Caco-2 (cell line): ENCODE measurements around the gene ACOT7. TPM values are rescaled to one million over a fixed set of nuclear protein-coding genes. Genes with fewer than 3 reads are reported as not detected.
A peak's percentile ranks its signal among the peaks of the same experiment; 100 is the strongest.
"Not testable (repeated sequence)": the region's sequence is repeated elsewhere in the genome, so short reads cannot be mapped to it uniquely, and the experiment has no call there.

Experiments
- BruUV-seq: library from RNA; stranded (reverse); fragments of 400-500 nt; replicated peaks from 2 replicates; lab custom pipeline; 2021; lab: Mats Ljungman, UMichigan
- CTCF ChIA-PET: fragments of 300-600 bp; sonication (Branson Sonifier 250); formaldehyde crosslinking; loops from one replicate; lab custom pipeline; 2022; ENCODE audit warnings: antibody characterized with exemption; lab: Charles Lee
- POLR2A ChIA-PET: fragments of 300-600 bp; sonication (Branson Sonifier 250); formaldehyde crosslinking; loops from one replicate; lab custom pipeline; 2022; ENCODE audit warnings: antibody characterized with exemption; lab: Charles Lee
- DNase-seq, 2 experiments: peaks; one replicate each; pipeline versions ENCODE4 v3.0.0 to v3.0.0-alpha.2; 2020 to 2022
- H3K27me3 ChIP-seq: replicated peaks from 2 replicates; pipeline ENCODE4 v1.6.0; 2011; ENCODE audit warnings: low read length; ENCODE audit not compliant: control insufficient read depth, insufficient read depth
- H3K36me3 ChIP-seq: 2 replicates; pipeline ENCODE4 v1.5.1; 2011; ENCODE audit warnings: low read length; ENCODE audit not compliant: control insufficient read depth, insufficient read depth
- H3K4me1 ChIP-seq: fragments of 250-450 bp; sonication (Bioruptor Pico); 2 replicates; pipeline ENCODE4 v1.5.1; 2020; ENCODE audit warnings: mild to moderate bottlenecking
- H3K4me3 ChIP-seq: 2 replicates; pipeline ENCODE4 v1.5.1; 2011; ENCODE audit warnings: low read depth, mild to moderate bottlenecking, control low read depth, low read length
- H3K9me3 ChIP-seq: fragments of 250-450 bp; sonication (Bioruptor Pico); 2 replicates; pipeline ENCODE4 v1.5.1; 2020; ENCODE audit warnings: mild to moderate bottlenecking, moderate library complexity
- H3K27ac Mint-ChIP-seq: one replicate; pipeline ENCODE4 v1.8.0; 2022; ENCODE audit warnings: mixed read lengths; ENCODE audit not compliant: unreplicated experiment
- H3K27me3 Mint-ChIP-seq: one replicate; pipeline ENCODE4 v1.8.0; 2022; ENCODE audit warnings: mixed read lengths; ENCODE audit not compliant: insufficient read depth, unreplicated experiment
- H3K36me3 Mint-ChIP-seq: one replicate; pipeline ENCODE4 v1.8.0; 2022; ENCODE audit warnings: mild to moderate bottlenecking, mixed read lengths; ENCODE audit not compliant: insufficient read depth, unreplicated experiment
- H3K4me1 Mint-ChIP-seq: one replicate; pipeline ENCODE4 v1.8.0; 2022; ENCODE audit warnings: low read depth, mixed read lengths; ENCODE audit not compliant: unreplicated experiment
- H3K4me3 Mint-ChIP-seq: one replicate; pipeline ENCODE4 v1.8.0; 2022; ENCODE audit warnings: mild to moderate bottlenecking, moderate library complexity, mixed read lengths; ENCODE audit not compliant: unreplicated experiment
- H3K9me3 Mint-ChIP-seq: one replicate; pipeline ENCODE4 v1.8.0; 2022; ENCODE audit warnings: mixed read lengths; ENCODE audit not compliant: unreplicated experiment
- intact Hi-C: fragments of 100-400 bp; cut with micrococcal nuclease; formaldehyde crosslinking; loops from one replicate; pipeline ENCODE4 v1.10.0; 2022; ENCODE audit not compliant: unreplicated experiment
- total RNA-seq: library from RNA; stranded (reverse); gene quantifications from 2 replicates; pipeline ENCODE4 v1.2.3, GENCODE V29; 2022
- TF ChIP-seq, protein P1 (sequence below), 2 experiments: fragments of 200-600 bp in 1 of 2; IDR thresholded peaks; 1 replicate in 1 of 2; 2 replicates in 1 of 2; pipeline versions ENCODE4 v1.5.1 to v1.8.0; 2011 to 2022; ENCODE audit warnings: antibody characterized with exemption in 1 of 2, control low read depth in 1 of 2, inconsistent platforms in 1 of 2, low read depth in 1 of 2, low read length in 1 of 2, mild to moderate bottlenecking in 1 of 2, moderate library complexity in 1 of 2; ENCODE audit not compliant: insufficient read depth in 1 of 2, severe bottlenecking in 1 of 2, unreplicated experiment in 1 of 2

ACOT7 gene
- total RNA-seq, 1 experiment from 2014 or later, result 221 TPM

DNA sequence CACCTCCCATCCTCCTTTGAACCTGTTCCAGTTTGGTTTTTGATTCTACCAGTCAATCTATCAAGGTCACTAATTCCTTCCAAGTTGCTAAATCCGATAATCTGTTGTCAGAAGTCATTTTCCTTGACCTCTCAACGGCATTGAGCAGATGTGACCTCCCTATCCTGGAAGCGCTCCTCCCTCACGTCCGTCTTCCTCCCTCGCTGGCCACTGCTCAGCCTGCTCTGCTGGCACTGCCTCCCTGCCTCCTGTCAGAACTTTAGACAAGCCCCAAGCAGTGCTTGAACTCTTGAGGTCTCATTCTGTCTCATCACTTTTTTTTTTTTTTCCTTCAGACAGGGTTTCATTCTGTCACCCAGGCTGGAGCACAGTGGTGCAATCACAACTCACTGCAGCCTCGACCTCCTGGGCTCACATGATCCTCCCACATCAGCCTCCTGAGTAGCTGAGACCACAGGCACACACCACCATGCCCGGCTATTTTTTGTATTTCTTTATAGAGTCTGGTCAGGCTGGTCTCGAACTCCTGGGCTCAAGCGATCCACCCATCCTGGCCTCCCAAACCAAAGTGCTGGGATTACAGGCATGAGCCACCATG is 4.4 kb upstream of the ACOT7 start:
- intact Hi-C loops, result loop anchor here (1.0 kb wide), 1 partner anchor 50 kb away; no protein-coding TSS in a partner anchor
- no peaks in the 10 kb centered on the region for H3K9me3 Mint-ChIP-seq
- H3K36me3 Mint-ChIP-seq, result peaks cover 7% of the 10 kb centered on the region
- Histone ChIP-seq H3K4me1 (no peaks in the 10 kb centered on the region), H3K4me3 (no peak overlapping the region), H3K9me3 (no peaks in the 10 kb centered on the region), H3K27me3 (no peaks in the 10 kb centered on the region), H3K36me3 (no peaks in the 10 kb centered on the region)
- no peak overlapping the region for H3K4me3 Mint-ChIP-seq
- H3K4me1 Mint-ChIP-seq, result peaks cover 5% of the 10 kb centered on the region
- BruUV-seq, result no TSS peak
- TF ChIP-seq, protein P1, sequence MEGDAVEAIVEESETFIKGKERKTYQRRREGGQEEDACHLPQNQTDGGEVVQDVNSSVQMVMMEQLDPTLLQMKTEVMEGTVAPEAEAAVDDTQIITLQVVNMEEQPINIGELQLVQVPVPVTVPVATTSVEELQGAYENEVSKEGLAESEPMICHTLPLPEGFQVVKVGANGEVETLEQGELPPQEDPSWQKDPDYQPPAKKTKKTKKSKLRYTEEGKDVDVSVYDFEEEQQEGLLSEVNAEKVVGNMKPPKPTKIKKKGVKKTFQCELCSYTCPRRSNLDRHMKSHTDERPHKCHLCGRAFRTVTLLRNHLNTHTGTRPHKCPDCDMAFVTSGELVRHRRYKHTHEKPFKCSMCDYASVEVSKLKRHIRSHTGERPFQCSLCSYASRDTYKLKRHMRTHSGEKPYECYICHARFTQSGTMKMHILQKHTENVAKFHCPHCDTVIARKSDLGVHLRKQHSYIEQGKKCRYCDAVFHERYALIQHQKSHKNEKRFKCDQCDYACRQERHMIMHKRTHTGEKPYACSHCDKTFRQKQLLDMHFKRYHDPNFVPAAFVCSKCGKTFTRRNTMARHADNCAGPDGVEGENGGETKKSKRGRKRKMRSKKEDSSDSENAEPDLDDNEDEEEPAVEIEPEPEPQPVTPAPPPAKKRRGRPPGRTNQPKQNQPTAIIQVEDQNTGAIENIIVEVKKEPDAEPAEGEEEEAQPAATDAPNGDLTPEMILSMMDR (IDR thresholded peaks at IDR 0.05; ENCODE audit: insufficient read depth in 1 of 2, low read depth in 1 of 2, low read length in 1 of 2, severe bottlenecking in 1 of 2, unreplicated experiment in 1 of 2), result no peak
- H3K27ac Mint-ChIP-seq, result no peak overlapping the region
- DNase-seq, result no peak
- no peaks in the 10 kb centered on the region for H3K27me3 Mint-ChIP-seq
- ChIA-PET CTCF (interaction anchor here (0.6 kb wide), 1 partner anchor 19 kb away, joined by 3 read pairs; no protein-coding TSS in a partner anchor), POLR2A (no interaction called here)

DNA sequence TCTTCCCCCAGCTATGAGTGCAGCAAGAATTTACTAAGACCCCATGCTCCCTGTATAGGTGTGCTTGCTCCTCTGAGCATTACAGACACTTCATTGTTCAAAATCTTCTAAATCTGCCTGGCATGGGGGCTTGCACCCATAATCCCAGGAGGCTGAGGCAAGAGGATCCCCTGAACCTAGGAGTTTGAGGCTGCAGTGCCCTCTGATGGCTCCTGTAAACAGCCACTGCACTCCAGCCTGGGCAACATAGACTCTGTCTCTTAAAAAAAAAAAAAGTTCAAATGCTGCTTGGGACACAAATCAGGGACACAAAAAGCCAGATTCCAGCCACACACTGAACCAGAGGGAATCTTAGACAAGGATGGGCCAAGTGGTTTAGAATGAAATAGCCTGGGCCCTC is 3.4 kb upstream of the ACOT7 start:
- Histone ChIP-seq H3K36me3 (no peaks in the 10 kb centered on the region), H3K4me3 (no peak overlapping the region), H3K4me1 (0 out of 2 replicates have a peak, but pooled peaks cover 3% of the 10 kb centered on the region), H3K27me3 (no peaks in the 10 kb centered on the region), H3K9me3 (no peaks in the 10 kb centered on the region)
- TF ChIP-seq, protein P1 (IDR thresholded peaks at IDR 0.05; ENCODE audit: insufficient read depth in 1 of 2, low read depth in 1 of 2, low read length in 1 of 2, severe bottlenecking in 1 of 2, unreplicated experiment in 1 of 2), result no peak
- peaks cover 5% of the 10 kb centered on the region for H3K4me1 Mint-ChIP-seq
- no TSS peak for BruUV-seq
- CTCF ChIA-PET, result interaction anchor here (1.1 kb wide), 1 partner anchor 48 kb away, joined by 8 read pairs; no protein-coding TSS in a partner anchor
- no peak for DNase-seq
- intact Hi-C loops, result loop anchor here (1.0 kb wide), 1 partner anchor 49 kb away; no protein-coding TSS in a partner anchor
- no peaks in the 10 kb centered on the region for H3K27me3 Mint-ChIP-seq
- POLR2A ChIA-PET, result no interaction called here
- peaks cover 7% of the 10 kb centered on the region for H3K36me3 Mint-ChIP-seq
- H3K27ac Mint-ChIP-seq, result no peak overlapping the region
- H3K9me3 Mint-ChIP-seq, result no peaks in the 10 kb centered on the region
- H3K4me3 Mint-ChIP-seq, result no peak overlapping the region

DNA sequence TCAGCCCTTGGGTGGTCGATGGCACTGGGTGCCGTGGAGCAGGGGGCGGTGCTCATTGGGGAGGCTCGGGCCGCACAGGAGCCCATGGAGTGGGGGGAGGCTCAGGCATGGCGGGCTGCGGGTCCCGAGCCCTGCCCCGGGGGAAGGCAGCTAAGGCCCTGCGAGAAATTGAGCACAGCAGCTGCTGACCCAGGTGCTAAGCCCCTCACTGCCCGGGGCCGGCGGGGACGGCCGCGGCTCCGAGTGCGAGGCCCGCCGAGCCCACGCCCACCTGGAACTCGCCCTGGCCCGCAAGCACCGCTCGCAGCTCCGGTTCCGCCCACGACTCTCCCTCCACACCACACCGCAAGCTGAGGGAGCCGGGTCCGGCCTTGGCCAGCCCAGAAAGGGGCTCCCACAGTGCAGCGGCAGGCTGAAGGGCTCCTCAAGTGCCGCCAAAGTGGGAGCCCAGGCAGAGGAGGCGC is 2.2 kb upstream of the ACOT7 start:
- H3K27me3 Mint-ChIP-seq, H3K4me1 Mint-ChIP-seq, BruUV-seq, H3K36me3 Mint-ChIP-seq, H3K4me3 ChIP-seq, intact Hi-C loops, H3K36me3 ChIP-seq, H3K9me3 ChIP-seq, POLR2A ChIA-PET, H3K4me3 Mint-ChIP-seq, H3K27me3 ChIP-seq, H3K4me1 ChIP-seq, H3K9me3 Mint-ChIP-seq, DNase-seq, H3K27ac Mint-ChIP-seq: not testable (repeated sequence)
- CTCF ChIA-PET, result interaction anchor here (1.1 kb wide), 1 partner anchor 47 kb away, joined by 8 read pairs; no protein-coding TSS in a partner anchor

DNA sequence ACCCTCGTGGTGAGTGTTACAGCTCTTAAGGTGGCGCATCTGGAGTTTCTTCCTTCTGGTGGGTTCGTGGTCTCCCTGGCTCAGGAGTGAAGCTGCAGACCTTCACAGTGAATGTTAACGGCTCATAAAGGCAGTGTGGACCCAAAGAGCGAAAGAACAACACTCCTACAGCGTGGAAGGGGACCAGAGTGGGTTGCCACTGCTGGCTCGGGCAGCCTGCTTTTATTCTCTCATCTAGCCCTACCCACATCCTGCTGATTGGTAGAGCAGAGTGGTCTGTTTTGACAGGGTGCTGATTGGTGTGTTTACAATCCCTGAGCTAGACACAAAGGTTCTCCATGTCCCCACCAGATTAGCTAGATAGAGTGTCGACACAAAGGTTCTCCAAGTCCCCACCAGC is 1.6 kb upstream of the ACOT7 start:
- H3K9me3 ChIP-seq, H3K4me1 ChIP-seq, H3K27me3 ChIP-seq, POLR2A ChIA-PET, BruUV-seq, DNase-seq, H3K4me1 Mint-ChIP-seq, intact Hi-C loops, H3K27ac Mint-ChIP-seq, H3K36me3 ChIP-seq, H3K4me3 ChIP-seq, H3K9me3 Mint-ChIP-seq, H3K36me3 Mint-ChIP-seq, H3K27me3 Mint-ChIP-seq: not testable (repeated sequence)
- H3K4me3 Mint-ChIP-seq, result peak overlapping the region; percentile 22
- CTCF ChIA-PET, result interaction anchor here (0.7 kb wide), 1 partner anchor 51 kb away, joined by 6 read pairs; no protein-coding TSS in a partner anchor
